ENCODE data around the gene PRKCZ.
"Not testable (repeated sequence)": the region's sequence is repeated elsewhere in the genome, so short reads cannot be mapped to it uniquely, and the experiment has no call there.

The PRKCZ gene

GRCh38 chr1:2136386-2137235 lies 86.4 kb downstream of the PRKCZ start:
- TF ChIP-seq, protein P1, sequence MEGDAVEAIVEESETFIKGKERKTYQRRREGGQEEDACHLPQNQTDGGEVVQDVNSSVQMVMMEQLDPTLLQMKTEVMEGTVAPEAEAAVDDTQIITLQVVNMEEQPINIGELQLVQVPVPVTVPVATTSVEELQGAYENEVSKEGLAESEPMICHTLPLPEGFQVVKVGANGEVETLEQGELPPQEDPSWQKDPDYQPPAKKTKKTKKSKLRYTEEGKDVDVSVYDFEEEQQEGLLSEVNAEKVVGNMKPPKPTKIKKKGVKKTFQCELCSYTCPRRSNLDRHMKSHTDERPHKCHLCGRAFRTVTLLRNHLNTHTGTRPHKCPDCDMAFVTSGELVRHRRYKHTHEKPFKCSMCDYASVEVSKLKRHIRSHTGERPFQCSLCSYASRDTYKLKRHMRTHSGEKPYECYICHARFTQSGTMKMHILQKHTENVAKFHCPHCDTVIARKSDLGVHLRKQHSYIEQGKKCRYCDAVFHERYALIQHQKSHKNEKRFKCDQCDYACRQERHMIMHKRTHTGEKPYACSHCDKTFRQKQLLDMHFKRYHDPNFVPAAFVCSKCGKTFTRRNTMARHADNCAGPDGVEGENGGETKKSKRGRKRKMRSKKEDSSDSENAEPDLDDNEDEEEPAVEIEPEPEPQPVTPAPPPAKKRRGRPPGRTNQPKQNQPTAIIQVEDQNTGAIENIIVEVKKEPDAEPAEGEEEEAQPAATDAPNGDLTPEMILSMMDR (IDR thresholded peaks at IDR 0.05) = no peak
- no peak for TF ChIP-seq ZFX (IDR thresholded peaks at IDR 0.05; ENCODE audit: borderline replicate concordance)

DNA sequence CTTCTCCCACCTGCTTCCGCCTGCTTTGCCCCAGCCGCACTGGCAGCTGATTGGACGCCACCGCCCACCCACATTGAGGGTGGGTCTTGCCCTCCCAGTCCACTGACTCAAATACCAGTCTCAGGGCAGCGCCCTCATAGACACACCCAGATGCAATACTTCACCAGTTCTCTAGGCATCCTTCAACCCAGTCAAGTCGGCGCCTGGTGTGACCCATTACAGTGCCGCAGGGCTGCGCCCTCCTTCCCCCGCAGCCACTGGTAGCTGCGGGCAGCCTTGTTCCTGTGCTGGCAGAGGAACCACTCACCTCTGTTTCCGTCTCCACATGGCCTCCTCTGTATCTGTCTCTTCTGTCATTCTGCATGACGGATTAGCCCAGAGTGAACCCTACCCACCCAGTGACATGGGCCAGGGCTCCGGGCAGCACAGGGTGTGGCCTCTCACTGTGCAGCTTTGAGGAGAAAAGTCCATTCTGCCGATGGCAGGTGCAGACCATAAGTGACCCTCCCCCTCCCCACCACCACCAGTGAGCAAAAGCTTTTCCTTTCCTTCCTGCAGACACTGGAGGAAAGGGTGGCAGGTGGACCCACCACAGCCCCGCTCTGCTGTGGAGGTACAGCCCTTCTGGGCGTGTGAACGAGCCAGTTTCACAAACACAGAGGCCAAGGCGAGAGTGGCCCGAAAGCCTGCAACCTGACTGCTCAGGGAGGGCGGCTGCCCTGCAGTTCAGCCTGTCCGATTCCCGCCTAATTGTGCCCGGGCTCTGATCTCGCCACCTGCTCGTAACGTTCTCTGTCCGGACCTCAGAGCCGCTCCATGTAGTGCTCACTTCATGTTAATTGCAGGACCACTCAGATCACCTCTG lies 87.3 kb downstream of the PRKCZ start:
- TF ChIP-seq, protein P1 (IDR thresholded peaks at IDR 0.05) = no peak
- no peak for TF ChIP-seq ZFX (IDR thresholded peaks at IDR 0.05; ENCODE audit: borderline replicate concordance)
- H3K27ac ChIP-seq = no peak overlapping the region

More at GRCh38 chr1:2136386-2137235, 86.4 kb downstream of the PRKCZ start:
- H3K27ac ChIP-seq = no peak overlapping the region

GRCh38 chr1:2139156-2139555 lies 88.9 kb downstream of the PRKCZ start:
- not testable (repeated sequence) for H3K27ac ChIP-seq

DNA sequence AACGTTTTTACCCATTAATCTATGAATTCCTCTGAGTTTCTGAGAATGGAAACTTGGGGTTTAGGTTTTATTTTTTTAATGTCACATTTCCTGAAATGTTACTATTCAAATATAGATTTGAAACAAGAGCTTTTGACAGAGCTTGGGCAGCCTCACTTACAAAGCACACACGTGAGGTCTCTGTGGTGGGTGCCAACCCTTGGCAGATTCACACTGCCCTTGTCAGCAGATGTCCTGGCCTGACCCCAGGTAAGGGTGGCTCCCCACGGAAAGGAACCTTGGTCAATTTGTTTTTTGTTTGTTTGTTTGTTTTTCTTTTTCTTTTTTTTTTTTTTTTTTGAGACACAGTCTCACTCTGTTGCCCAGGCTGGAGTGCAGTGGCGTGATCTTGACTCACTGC lies 90.8 kb downstream of the PRKCZ start:
- H3K27ac ChIP-seq = no peak overlapping the region
- TF ChIP-seq, protein P1 (IDR thresholded peaks at IDR 0.05) = no peak
- TF ChIP-seq ZFX (IDR thresholded peaks at IDR 0.05; ENCODE audit: borderline replicate concordance) = no peak

- no peak for TF ChIP-seq ZFX (IDR thresholded peaks at IDR 0.05; ENCODE audit: borderline replicate concordance)
- TF ChIP-seq, protein P1 (IDR thresholded peaks at IDR 0.05) = no peak
- no peak overlapping the region for H3K27ac ChIP-seq
Measured at GRCh38 chr1:2143814-2144500, 93.7 kb downstream of the PRKCZ start.

GRCh38 chr1:2144501-2145090 lies 94.4 kb downstream of the PRKCZ start:
- no peak overlapping the region for H3K27ac ChIP-seq
- TF ChIP-seq, protein P1 (IDR thresholded peaks at IDR 0.05) = no peak
- no peak for TF ChIP-seq ZFX (IDR thresholded peaks at IDR 0.05; ENCODE audit: borderline replicate concordance)
